Activated T-helper 17 cell treated with anti-CD3 and anti-CD28 coated beads, Interleukin-2, amount 50 U/mL, for 72 hours (primary cell): ENCODE data around the gene TASOR2. TPM values are rescaled to one million over a fixed set of nuclear protein-coding genes. Genes with fewer than 3 reads are reported as not detected.

ENCODE experiments used
- ATAC-seq: fragments of 150-1000 bp; cut with Tn5 transposase; replicated peaks from 2 replicates; pipeline ENCODE4 v1.10.0; 2021; ENCODE audit warnings: mild to moderate bottlenecking, moderate library complexity
- H3K27ac Mint-ChIP-seq: one replicate; pipeline ENCODE4 v1.8.0; 2022; ENCODE audit warnings: mixed read lengths
- H3K27me3 Mint-ChIP-seq: one replicate; pipeline ENCODE4 v1.8.0; 2022; ENCODE audit warnings: mixed read lengths
- H3K36me3 Mint-ChIP-seq: one replicate; pipeline ENCODE4 v1.8.0; 2022; ENCODE audit warnings: low read depth, mild to moderate bottlenecking, mixed read lengths
- H3K4me1 Mint-ChIP-seq: one replicate; pipeline ENCODE4 v1.8.0; 2022; ENCODE audit warnings: mixed read lengths
- H3K4me3 Mint-ChIP-seq: one replicate; pipeline ENCODE4 v1.8.0; 2022; ENCODE audit warnings: mild to moderate bottlenecking, mixed read lengths
- H3K9me3 Mint-ChIP-seq: one replicate; pipeline ENCODE4 v1.8.0; 2022; ENCODE audit warnings: mixed read lengths
- total RNA-seq, 2 donors: library from RNA; stranded (reverse); gene quantifications; one replicate each; pipeline ENCODE4 v1.2.3, GENCODE V29; 2022

TASOR2 gene
- total RNA-seq, 2 donors from 2014 or later: 48.9 to 51.6 TPM

DNA sequence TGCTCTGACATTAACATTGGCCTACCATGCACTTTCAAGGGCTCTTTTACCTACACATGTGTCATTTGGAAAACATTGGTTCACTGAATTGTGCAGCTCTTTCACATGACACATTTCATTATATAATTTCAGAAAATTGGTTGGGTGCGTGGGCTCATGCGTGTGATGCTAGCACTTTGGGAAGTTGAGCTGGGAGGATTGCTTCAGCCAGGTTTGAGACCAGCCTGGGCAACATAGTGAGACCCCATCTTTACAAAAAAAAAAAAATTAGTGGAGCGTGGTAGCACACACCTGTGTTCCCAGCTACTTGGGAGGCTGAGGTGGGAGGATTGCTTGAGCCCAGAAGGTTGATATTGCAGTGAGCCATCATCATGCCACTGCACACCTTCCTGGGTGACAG lies 3.9 kb downstream of the TASOR2 start:
- peaks cover 32% of the 10 kb centered on the region for H3K36me3 Mint-ChIP-seq
- no peak for ATAC-seq
- H3K27ac Mint-ChIP-seq: peak overlapping the region; percentile 51
- H3K4me1 Mint-ChIP-seq: peaks cover 26% of the 10 kb centered on the region
- no peaks in the 10 kb centered on the region for H3K9me3 Mint-ChIP-seq
- H3K4me3 Mint-ChIP-seq: peak overlapping the region; percentile 96
- H3K27me3 Mint-ChIP-seq: no peaks in the 10 kb centered on the region

DNA sequence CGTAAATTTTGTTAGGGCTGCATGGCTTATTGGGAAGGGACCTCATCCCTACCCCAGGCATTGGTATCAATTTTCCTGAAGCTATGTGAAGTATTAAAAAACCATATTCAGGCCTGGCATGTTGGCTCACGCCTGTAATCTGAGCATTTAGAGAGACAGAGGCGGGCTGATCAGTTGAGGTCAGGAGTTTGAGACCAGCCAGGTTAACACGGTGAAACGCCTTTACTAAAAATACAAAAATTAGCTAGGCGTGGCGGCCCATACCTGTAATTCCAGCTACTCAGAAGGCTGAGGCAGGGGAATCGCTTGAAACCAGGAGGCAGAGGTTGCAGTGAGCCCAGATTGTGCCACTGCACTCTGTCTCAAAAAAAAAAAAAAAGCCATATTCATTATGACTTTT lies 7.1 kb downstream of the TASOR2 start:
- no peaks in the 10 kb centered on the region for H3K9me3 Mint-ChIP-seq
- H3K4me1 Mint-ChIP-seq: peaks cover 39% of the 10 kb centered on the region
- peaks cover 16% of the 10 kb centered on the region for H3K36me3 Mint-ChIP-seq
- peak overlapping the region; percentile 79 for H3K27ac Mint-ChIP-seq
- H3K4me3 Mint-ChIP-seq: peak overlapping the region; percentile 80
- ATAC-seq: no peak
- no peaks in the 10 kb centered on the region for H3K27me3 Mint-ChIP-seq

DNA sequence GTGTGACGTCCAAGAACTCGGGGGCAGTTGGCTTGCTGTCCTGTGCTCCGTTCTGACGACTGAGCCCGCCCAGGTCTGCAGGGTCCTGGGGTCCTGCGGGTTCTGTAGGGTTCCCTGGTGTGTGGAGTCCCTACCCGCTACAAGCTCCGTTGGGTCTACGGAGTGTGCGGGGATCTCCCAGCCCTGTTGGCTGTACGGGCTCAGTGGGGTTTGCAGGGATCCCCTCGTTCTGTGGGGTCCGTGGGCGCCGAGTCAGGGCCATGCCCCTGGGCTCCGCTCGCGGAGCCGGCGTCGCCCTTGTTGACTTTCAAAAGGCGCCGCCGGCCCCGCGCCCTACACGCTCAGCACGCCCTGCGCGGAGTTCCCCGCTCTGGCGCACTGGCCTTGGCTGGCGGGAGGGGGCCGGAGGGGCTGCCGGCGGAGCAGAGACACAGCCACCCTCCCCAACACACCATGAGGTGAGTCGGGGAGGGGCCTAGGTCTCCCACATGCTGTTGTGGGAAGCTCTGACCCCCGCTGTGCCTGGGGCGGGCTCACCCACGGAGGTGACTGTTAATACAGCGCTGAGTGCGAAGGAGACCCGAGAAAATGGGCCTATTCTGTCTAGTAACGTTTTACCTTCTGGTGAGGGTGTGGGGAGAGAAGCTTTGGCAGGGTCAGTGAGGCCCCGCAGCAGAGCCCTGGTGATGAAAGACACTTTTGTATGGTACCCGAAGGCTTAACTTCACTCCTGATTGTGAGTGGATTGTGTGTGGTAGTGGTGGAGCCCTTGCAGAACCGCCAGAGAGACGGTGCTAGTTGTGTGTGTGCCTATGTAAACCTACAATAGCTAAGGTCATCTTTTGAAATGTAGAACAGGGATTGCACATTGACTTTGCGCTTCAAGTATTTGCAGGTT lies 8.1 kb downstream of the TASOR2 start:
- Mint-ChIP-seq H3K4me3 (peak overlapping the region; percentile 80), H3K36me3 (peaks cover 12% of the 10 kb centered on the region), H3K27me3 (no peaks in the 10 kb centered on the region), H3K4me1 (peaks cover 41% of the 10 kb centered on the region), H3K9me3 (no peaks in the 10 kb centered on the region), H3K27ac (peak overlapping the region; percentile 79)
- peak; percentile 90 for ATAC-seq

DNA sequence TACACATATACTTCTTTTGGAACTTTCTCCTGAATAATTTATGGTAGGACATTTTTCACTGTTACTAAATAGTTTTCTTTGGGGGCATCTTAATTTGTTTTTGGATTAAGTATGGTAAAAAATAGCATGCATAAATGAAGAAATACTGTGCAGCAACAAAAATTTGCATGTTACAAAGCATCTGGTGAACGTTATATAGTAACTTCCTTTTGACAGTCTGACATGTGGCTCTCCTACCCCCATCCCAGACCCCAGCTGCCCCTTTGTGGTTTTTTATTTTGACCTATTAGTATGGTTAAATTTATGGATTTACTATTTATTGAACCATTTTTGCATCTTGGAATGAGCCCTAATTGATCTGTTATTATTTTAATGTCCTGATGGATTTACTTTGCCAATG lies 9.9 kb downstream of the TASOR2 start:
- Mint-ChIP-seq H3K27ac (no peak overlapping the region), H3K36me3 (no peaks in the 10 kb centered on the region), H3K4me1 (peaks cover 31% of the 10 kb centered on the region), H3K9me3 (no peaks in the 10 kb centered on the region), H3K27me3 (no peaks in the 10 kb centered on the region), H3K4me3 (no peak overlapping the region)
- no peak for ATAC-seq

DNA sequence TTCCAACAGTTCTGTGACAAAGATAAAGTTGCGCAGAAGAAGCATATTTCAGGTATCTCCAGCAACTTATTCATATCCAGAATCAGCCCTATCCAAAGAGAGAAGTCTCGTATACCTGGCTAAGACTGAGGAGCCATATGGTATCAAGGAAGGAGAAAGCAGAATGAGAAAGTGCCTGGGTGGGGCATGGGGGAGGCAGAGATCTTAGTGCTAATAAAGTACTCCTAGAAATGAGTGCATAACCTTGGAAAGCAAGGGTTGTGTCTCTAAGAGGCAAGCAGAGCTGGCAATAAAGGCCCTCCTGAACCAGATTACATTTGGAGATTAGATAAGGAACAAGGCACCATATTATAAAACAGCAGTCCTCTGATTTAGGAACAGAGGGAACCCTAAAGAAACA lies 12.7 kb downstream of the TASOR2 start:
- Mint-ChIP-seq H3K4me1 (peaks cover 28% of the 10 kb centered on the region), H3K36me3 (no peaks in the 10 kb centered on the region)
- no peak for ATAC-seq

DNA sequence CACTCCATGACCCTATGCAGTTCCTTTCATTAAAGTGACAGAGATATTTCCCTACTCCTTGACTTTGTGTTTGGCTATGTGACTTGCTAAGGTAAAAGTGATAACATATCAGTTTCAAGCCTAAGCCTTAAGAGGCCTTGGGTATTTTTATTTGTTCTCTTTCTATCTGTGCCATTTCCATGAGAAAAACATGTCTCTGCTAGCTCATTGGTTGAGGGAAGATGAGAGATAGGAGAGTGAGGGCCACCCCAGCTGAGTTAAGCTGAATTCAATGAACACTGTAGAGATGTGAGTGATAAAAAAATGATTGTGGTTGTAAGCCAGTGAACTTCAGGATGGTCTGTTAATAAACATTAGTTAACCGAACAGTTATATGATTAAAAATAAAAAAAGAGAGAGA lies 13.4 kb downstream of the TASOR2 start:
- Mint-ChIP-seq H3K4me3 (no peak overlapping the region), H3K36me3 (no peaks in the 10 kb centered on the region), H3K4me1 (peaks cover 24% of the 10 kb centered on the region), H3K9me3 (no peaks in the 10 kb centered on the region), H3K27me3 (no peaks in the 10 kb centered on the region), H3K27ac (no peak overlapping the region)
- ATAC-seq: no peak

More for the DNA sequence above, 12.7 kb downstream of the TASOR2 start:
- H3K27me3 Mint-ChIP-seq: no peaks in the 10 kb centered on the region
- peak overlapping the region; percentile 36 for H3K27ac Mint-ChIP-seq
- no peak overlapping the region for H3K4me3 Mint-ChIP-seq
- H3K9me3 Mint-ChIP-seq: no peaks in the 10 kb centered on the region

DNA sequence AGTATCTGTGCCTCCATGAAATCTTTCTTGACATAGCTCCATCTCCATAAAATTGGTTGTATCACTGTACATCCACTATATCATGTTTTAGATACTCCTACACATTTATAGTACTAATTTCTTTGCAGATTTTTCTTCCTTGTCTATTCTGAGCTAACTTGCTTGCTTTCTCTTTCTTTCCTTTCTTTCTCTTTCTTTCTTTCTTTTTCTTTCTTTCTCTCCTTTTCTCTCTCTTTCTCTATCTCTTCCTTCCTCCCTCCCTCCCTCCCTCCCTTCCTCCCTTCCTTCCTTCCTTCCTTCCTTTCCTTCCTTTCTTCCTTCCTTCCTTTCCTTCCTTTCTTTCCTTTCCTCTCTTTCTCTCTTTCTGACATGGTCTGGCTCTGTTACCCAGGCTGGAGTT lies 23.7 kb downstream of the TASOR2 start:
- H3K4me1 Mint-ChIP-seq: peaks cover 39% of the 10 kb centered on the region

DNA sequence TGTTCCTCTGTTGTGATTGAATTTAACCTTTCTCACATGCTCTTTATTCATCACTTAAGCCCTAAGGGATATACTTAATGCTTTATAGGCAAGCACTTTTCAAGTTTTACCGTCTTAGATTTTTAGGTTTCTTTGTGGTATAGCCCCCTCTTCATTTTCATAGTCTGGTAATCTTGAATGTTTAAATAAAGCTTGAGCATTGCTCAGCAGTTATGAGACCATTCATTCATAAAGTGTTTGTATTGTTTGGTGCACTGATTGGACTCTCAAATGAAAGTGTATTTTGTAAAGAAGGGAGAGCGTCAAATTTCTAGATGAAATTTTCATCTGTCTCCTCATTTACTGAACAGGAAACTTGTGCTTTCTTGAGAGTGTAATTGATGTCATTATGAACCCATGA lies 25.2 kb downstream of the TASOR2 start:
- peak overlapping the region; percentile 58 for H3K4me3 Mint-ChIP-seq
- H3K27ac Mint-ChIP-seq: peak overlapping the region; percentile 23
- peaks cover 9% of the 10 kb centered on the region for H3K36me3 Mint-ChIP-seq
- H3K4me1 Mint-ChIP-seq: peaks cover 43% of the 10 kb centered on the region
- no peak for ATAC-seq
- no peaks in the 10 kb centered on the region for H3K9me3 Mint-ChIP-seq
- no peaks in the 10 kb centered on the region for H3K27me3 Mint-ChIP-seq

More for the DNA sequence above, 23.7 kb downstream of the TASOR2 start:
- no peaks in the 10 kb centered on the region for H3K27me3 Mint-ChIP-seq
- H3K9me3 Mint-ChIP-seq: no peaks in the 10 kb centered on the region
- peaks cover 5% of the 10 kb centered on the region for H3K36me3 Mint-ChIP-seq
- ATAC-seq: no peak
- H3K4me3 Mint-ChIP-seq: peak overlapping the region; percentile 25
- H3K27ac Mint-ChIP-seq: peak overlapping the region; percentile 24

DNA sequence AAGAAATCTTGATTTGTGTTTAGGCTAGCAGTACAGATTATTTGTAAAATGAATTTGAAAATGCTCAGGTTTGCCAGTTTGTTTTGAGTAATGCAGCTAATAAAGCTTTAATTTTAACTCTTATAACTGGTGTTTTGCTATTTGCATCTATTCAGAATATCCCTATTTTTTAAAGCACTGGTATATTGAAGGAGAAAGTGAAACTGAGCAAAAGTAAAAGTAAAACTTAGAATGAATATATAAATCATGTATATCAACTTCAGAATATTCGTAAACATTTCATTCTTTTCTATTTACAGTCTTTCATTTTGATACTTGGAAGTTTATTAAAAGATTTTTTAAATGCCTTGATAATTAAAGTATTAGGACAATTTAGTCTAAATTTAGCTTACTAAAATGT lies 26.2 kb downstream of the TASOR2 start:
- ATAC-seq: no peak
- H3K4me1 Mint-ChIP-seq: peaks cover 45% of the 10 kb centered on the region
- H3K9me3 Mint-ChIP-seq: no peaks in the 10 kb centered on the region
- H3K36me3 Mint-ChIP-seq: peaks cover 9% of the 10 kb centered on the region
- H3K4me3 Mint-ChIP-seq: peak overlapping the region; percentile 58
- no peaks in the 10 kb centered on the region for H3K27me3 Mint-ChIP-seq
- peak overlapping the region; percentile 48 for H3K27ac Mint-ChIP-seq

DNA sequence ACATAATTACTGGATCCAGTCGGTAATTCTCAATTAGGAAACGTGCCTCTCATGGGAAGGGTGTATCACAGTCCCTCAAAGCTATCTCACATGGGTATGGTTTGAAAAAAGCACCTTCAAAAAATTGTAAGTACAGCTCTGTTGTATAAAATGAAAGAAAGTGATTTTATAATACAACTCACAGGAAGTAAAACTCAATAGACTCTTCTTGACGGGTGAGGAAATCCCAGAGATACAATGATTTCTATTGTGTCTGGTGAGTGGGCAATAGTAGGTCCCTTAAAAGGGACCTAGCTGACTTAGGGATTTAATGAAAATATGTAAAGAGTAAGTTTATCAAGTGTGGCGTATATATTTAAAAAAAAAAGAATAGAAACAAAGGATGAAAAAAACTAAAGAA lies 27.0 kb downstream of the TASOR2 start:
- Mint-ChIP-seq H3K27ac (peak overlapping the region; percentile 48), H3K36me3 (peaks cover 9% of the 10 kb centered on the region), H3K9me3 (no peaks in the 10 kb centered on the region), H3K4me1 (peaks cover 41% of the 10 kb centered on the region), H3K4me3 (peak overlapping the region; percentile 58), H3K27me3 (no peaks in the 10 kb centered on the region)
- no peak for ATAC-seq

DNA sequence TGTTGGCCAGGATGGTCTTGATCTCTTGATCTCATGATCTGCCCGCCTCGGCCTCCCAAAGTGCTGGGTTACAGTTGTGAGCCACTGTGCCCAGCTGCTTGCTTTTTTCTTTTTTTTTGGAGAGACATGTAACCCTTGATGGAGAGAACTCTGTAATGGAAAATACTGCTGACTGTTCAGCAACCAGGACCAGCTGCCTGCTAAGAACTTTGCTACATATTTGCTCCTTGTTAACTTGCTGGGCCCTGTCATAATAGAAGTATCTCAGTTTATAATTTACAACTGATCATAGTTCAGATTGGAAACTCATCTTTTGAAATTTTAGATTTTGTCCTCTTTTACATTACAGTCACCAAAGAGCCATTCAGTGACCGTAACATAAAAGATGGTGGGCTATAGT lies 34.9 kb downstream of the TASOR2 start:
- Mint-ChIP-seq H3K4me3 (no peak overlapping the region), H3K4me1 (peaks cover 14% of the 10 kb centered on the region), H3K27ac (no peak overlapping the region), H3K9me3 (no peaks in the 10 kb centered on the region), H3K27me3 (no peaks in the 10 kb centered on the region), H3K36me3 (peaks cover 44% of the 10 kb centered on the region)
- no peak for ATAC-seq

DNA sequence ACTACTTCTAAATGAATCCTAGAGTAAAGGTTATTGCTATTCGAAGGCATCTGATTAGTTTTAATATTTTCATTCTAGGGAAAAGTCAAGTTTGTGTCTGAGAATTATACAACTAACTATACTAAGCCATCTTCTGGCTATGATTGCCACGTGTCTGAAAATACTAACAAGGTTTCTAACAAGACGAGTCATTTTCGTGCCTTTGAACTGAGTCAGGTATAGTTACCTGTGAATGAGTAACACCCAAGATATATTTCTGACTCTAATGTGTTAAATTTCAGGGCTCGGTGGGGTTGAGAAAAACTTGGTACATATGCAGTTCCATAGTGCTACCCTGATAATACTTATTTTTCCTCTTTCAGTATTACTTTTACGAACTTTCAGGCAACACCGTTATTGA lies 35.5 kb downstream of the TASOR2 start:
- Mint-ChIP-seq H3K9me3 (no peaks in the 10 kb centered on the region), H3K4me3 (no peak overlapping the region), H3K36me3 (peaks cover 51% of the 10 kb centered on the region), H3K27ac (no peak overlapping the region), H3K4me1 (peaks cover 10% of the 10 kb centered on the region), H3K27me3 (no peaks in the 10 kb centered on the region)
- ATAC-seq: no peak

DNA sequence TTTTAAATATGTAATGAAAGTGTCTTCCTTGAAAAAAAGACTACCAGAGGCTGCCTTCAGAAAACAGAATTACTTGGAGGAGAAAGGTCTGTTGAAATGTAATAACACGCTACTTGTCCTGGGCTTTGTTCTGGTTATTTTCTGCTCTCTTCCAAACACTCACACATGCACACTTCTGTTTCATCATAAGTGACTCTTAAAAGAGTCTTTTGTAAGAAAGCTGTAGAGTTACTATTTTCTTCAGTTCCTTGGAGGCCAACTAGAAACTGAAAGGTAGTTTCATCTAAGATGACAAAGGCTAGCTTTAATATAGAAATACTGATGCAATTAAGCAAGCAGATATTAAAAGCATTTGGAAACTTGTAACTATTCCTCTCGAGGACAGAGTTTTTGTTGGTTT lies 39.1 kb downstream of the TASOR2 start:
- no peaks in the 10 kb centered on the region for H3K9me3 Mint-ChIP-seq
- no peak for ATAC-seq
- no peak overlapping the region for H3K4me3 Mint-ChIP-seq
- H3K36me3 Mint-ChIP-seq: peaks cover 82% of the 10 kb centered on the region
- H3K4me1 Mint-ChIP-seq: peaks cover 8% of the 10 kb centered on the region
- no peak overlapping the region for H3K27ac Mint-ChIP-seq
- H3K27me3 Mint-ChIP-seq: no peaks in the 10 kb centered on the region

DNA sequence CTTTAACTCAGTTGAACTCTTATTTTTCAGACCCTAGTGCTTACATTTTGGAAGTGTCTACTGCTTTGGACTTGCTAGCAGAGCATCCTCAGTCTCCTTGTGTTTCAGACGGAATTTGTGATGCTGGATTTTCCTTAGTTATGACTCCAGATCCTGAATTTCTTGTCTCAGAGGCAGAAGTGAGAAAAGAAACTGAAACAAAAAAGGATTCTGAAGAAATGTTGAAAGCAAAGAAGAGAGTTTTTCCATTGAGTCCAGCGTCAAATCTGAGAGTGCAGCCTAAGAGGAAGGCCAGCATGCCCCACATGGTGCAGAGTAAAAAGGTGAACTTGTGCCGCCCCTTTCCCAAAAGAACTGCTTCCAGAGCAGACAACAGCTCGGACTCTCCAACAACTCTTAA lies 46.1 kb downstream of the TASOR2 start:
- no peak for ATAC-seq
- no peaks in the 10 kb centered on the region for H3K27me3 Mint-ChIP-seq
- H3K4me3 Mint-ChIP-seq: no peak overlapping the region
- H3K27ac Mint-ChIP-seq: peak overlapping the region; percentile 31
- H3K4me1 Mint-ChIP-seq: peaks cover 16% of the 10 kb centered on the region
- peaks cover 95% of the 10 kb centered on the region for H3K36me3 Mint-ChIP-seq
- no peaks in the 10 kb centered on the region for H3K9me3 Mint-ChIP-seq

DNA sequence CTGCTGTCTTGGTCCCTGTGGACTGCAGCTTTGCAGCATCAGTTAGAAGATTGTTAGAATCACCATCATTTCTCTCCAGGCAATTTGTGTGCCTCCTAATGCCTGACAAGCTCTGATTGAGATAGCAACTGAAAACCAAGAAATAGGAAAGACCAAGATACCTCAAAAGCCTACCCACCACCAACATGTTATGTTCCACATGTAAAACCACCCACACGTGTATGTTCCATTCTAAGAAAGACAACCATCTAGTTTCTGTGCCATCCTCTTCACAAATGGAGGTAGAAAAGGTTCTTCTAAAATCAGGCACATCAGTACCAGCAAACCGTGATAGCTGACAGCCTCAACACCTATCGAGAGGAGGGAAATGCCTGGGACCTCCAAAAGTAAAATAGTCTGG lies 46.9 kb downstream of the TASOR2 start:
- peaks cover 96% of the 10 kb centered on the region for H3K36me3 Mint-ChIP-seq
- H3K9me3 Mint-ChIP-seq: no peaks in the 10 kb centered on the region
- ATAC-seq: peak; percentile 75
- peaks cover 16% of the 10 kb centered on the region for H3K4me1 Mint-ChIP-seq
- H3K4me3 Mint-ChIP-seq: peak overlapping the region; percentile 5
- H3K27me3 Mint-ChIP-seq: no peaks in the 10 kb centered on the region
- peak overlapping the region; percentile 3 for H3K27ac Mint-ChIP-seq
